NT2/D1 (cell line): ENCODE measurements around the gene ITGAE.
"Not testable (repeated sequence)": the region's sequence is repeated elsewhere in the genome, so short reads cannot be mapped to it uniquely, and the experiment has no call there.

Experiments
- DNase-seq: peaks from one replicate; pipeline ENCODE4 v3.0.0-alpha.2; 2011; ENCODE audit warnings: low read depth, low spot score
- H3K27me3 ChIP-seq: 2 replicates; pipeline ENCODE4 v1.6.0; 2011; ENCODE audit warnings: mild to moderate bottlenecking; ENCODE audit not compliant: insufficient read length, insufficient read depth
- H3K36me3 ChIP-seq: 2 replicates; pipeline ENCODE4 v1.6.1; 2011; ENCODE audit warnings: mild to moderate bottlenecking, low read length, mixed read lengths; ENCODE audit not compliant: insufficient read depth, insufficient read length
- H3K4me1 ChIP-seq: 2 replicates; pipeline ENCODE4 v1.5.1; 2011; ENCODE audit not compliant: insufficient read depth, insufficient read length
- H3K4me3 ChIP-seq: 2 replicates; pipeline ENCODE4 v1.5.1; 2011; ENCODE audit warnings: low read depth; ENCODE audit not compliant: insufficient read length
- H3K9ac ChIP-seq: 2 replicates; pipeline ENCODE4 v1.6.0; 2011; ENCODE audit warnings: low read depth; ENCODE audit not compliant: insufficient read length
- H3K9me3 ChIP-seq: 2 replicates; pipeline ENCODE4 v1.5.1; 2011; ENCODE audit warnings: mild to moderate bottlenecking, low read length; ENCODE audit not compliant: insufficient read depth
- SUZ12 ChIP-seq: IDR thresholded peaks from 2 replicates; pipeline ENCODE4 v1.6.1; 2011; ENCODE audit not compliant: insufficient read length, insufficient read depth; ENCODE audit errors: extremely low read depth
- YY1 ChIP-seq: IDR thresholded peaks from 2 replicates; pipeline ENCODE4 v1.6.1; 2011; ENCODE audit not compliant: insufficient read length, insufficient read depth
- ZNF274 ChIP-seq: IDR thresholded peaks from 2 replicates; pipeline ENCODE4 v1.6.1; 2011; ENCODE audit warnings: mild to moderate bottlenecking, low read depth, low read length

The ITGAE gene

GRCh38 chr17:3747805-3748204 lies 53.2 kb downstream of the ITGAE start:
- no peaks in the 10 kb centered on the region for H3K27me3 ChIP-seq
- no peak for TF ChIP-seq YY1
- no peak for TF ChIP-seq SUZ12
- TF ChIP-seq ZNF274 = no peak
- no peak overlapping the region for H3K4me3 ChIP-seq
- no peaks in the 10 kb centered on the region for H3K36me3 ChIP-seq
- no peak for DNase-seq
- no peak overlapping the region for H3K9ac ChIP-seq
- H3K9me3 ChIP-seq = no peaks in the 10 kb centered on the region
- no peaks in the 10 kb centered on the region for H3K4me1 ChIP-seq

GRCh38 chr17:3745071-3745470 lies 55.9 kb downstream of the ITGAE start:
- Histone ChIP-seq H3K36me3 (no peaks in the 10 kb centered on the region), H3K27me3 (no peaks in the 10 kb centered on the region), H3K4me3 (no peak overlapping the region), H3K9ac (no peak overlapping the region), H3K4me1 (peaks cover under 1% of the 10 kb centered on the region), H3K9me3 (no peaks in the 10 kb centered on the region)
- no peak for DNase-seq
- TF ChIP-seq YY1 = no peak
- TF ChIP-seq ZNF274 = no peak
- TF ChIP-seq SUZ12 = no peak

GRCh38 chr17:3744014-3744413 lies 57.0 kb downstream of the ITGAE start:
- H3K4me1 ChIP-seq = peaks cover 3% of the 10 kb centered on the region
- no peaks in the 10 kb centered on the region for H3K36me3 ChIP-seq
- no peaks in the 10 kb centered on the region for H3K27me3 ChIP-seq
- H3K4me3 ChIP-seq = no peak overlapping the region
- TF ChIP-seq ZNF274 (no peak), YY1 (no peak), SUZ12 (no peak)
- no peaks in the 10 kb centered on the region for H3K9me3 ChIP-seq
- H3K9ac ChIP-seq = no peak overlapping the region
- DNase-seq = no peak

GRCh38 chr17:3740611-3741073 lies 60.3 kb downstream of the ITGAE start:
- H3K4me1 ChIP-seq = peaks cover 8% of the 10 kb centered on the region
- no peaks in the 10 kb centered on the region for H3K27me3 ChIP-seq
- H3K4me3 ChIP-seq = no peak overlapping the region
- H3K36me3 ChIP-seq = no peaks in the 10 kb centered on the region
- H3K9me3 ChIP-seq = no peaks in the 10 kb centered on the region
- TF ChIP-seq YY1 (no peak), SUZ12 (no peak), ZNF274 (no peak)
- DNase-seq = no peak
- H3K9ac ChIP-seq = no peak overlapping the region

GRCh38 chr17:3739422-3740124 lies 61.4 kb downstream of the ITGAE start:
- no peaks in the 10 kb centered on the region for H3K36me3 ChIP-seq
- no peaks in the 10 kb centered on the region for H3K27me3 ChIP-seq
- H3K4me3 ChIP-seq = no peak overlapping the region
- H3K9ac ChIP-seq = no peak overlapping the region
- no peaks in the 10 kb centered on the region for H3K9me3 ChIP-seq
- no peak for DNase-seq
- TF ChIP-seq ZNF274 (no peak), YY1 (no peak), SUZ12 (no peak)
- H3K4me1 ChIP-seq = peaks cover 8% of the 10 kb centered on the region

- no peaks in the 10 kb centered on the region for H3K9me3 ChIP-seq
- no peaks in the 10 kb centered on the region for H3K36me3 ChIP-seq
- DNase-seq = no peak
- no peak overlapping the region for H3K4me3 ChIP-seq
- peaks cover 8% of the 10 kb centered on the region for H3K4me1 ChIP-seq
- H3K27me3 ChIP-seq = no peaks in the 10 kb centered on the region
- no peak overlapping the region for H3K9ac ChIP-seq
- TF ChIP-seq SUZ12 (no peak), YY1 (no peak), ZNF274 (no peak)
These were observed 62.3 kb downstream of the ITGAE start for GRCh38 chr17:3738562-3739295.

- no peaks in the 10 kb centered on the region for H3K36me3 ChIP-seq
- H3K4me3 ChIP-seq = no peak overlapping the region
- no peak for TF ChIP-seq SUZ12
- TF ChIP-seq ZNF274 = no peak
- no peak for TF ChIP-seq YY1
- H3K9ac ChIP-seq = no peak overlapping the region
- H3K9me3 ChIP-seq = no peaks in the 10 kb centered on the region
- no peak for DNase-seq
- peaks cover 10% of the 10 kb centered on the region for H3K4me1 ChIP-seq
- no peaks in the 10 kb centered on the region for H3K27me3 ChIP-seq
These were observed 65.5 kb downstream of the ITGAE start for GRCh38 chr17:3735515-3735914.

- not testable (repeated sequence) for H3K9ac ChIP-seq, H3K4me1 ChIP-seq, H3K27me3 ChIP-seq, DNase-seq, H3K4me3 ChIP-seq, H3K36me3 ChIP-seq, H3K9me3 ChIP-seq
These were observed 66.1 kb downstream of the ITGAE start for GRCh38 chr17:3734911-3735276.
